HG02870 (cell line): ENCODE measurements around the gene SRA1.

Source experiments
- ATAC-seq: cut with Tn5 transposase; IDR thresholded peaks from one replicate; pipeline ENCODE4 v1.9.1; 2021; ENCODE audit warnings: mild to moderate bottlenecking, moderate library complexity; ENCODE audit not compliant: unreplicated experiment

The SRA1 gene

GRCh38 chr5:140551872-140552271, 5.4 kb downstream of the SRA1 start:
- ATAC-seq: no peak

GRCh38 chr5:140550147-140551079, 6.9 kb downstream of the SRA1 start:
- ATAC-seq: no peak

GRCh38 chr5:140549237-140550144, 7.8 kb downstream of the SRA1 start:
- no peak for ATAC-seq

- ATAC-seq: no peak
These were observed 8.5 kb downstream of the SRA1 start for GRCh38 chr5:140548791-140549190.

GRCh38 chr5:140548300-140548688, 9.0 kb downstream of the SRA1 start:
- ATAC-seq: no peak

- peak; percentile 99 for ATAC-seq
These were observed 9.6 kb downstream of the SRA1 start, which contains the start of gene EIF4EBP3 for GRCh38 chr5:140547508-140548299. EIF4EBP3 (plus strand) TSS chr5:140547662; CDS start chr5:140547738, 76 bp downstream.

- ATAC-seq: no peak
These were observed 10.3 kb downstream of the SRA1 start for GRCh38 chr5:140546851-140547507.

- ATAC-seq: no peak
These were observed 11.7 kb downstream of the SRA1 start for GRCh38 chr5:140545606-140546005.

- ATAC-seq: no peak
These were observed 12.3 kb downstream of the SRA1 start for GRCh38 chr5:140544986-140545385.

GRCh38 chr5:140542972-140543371, 14.3 kb downstream of the SRA1 start:
- no peak for ATAC-seq

GRCh38 chr5:140540227-140540626, 17.0 kb downstream of the SRA1 start:
- ATAC-seq: no peak

GRCh38 chr5:140524003-140524402, 33.3 kb downstream of the SRA1 start:
- no peak for ATAC-seq

- no peak for ATAC-seq
These were observed 44.1 kb downstream of the SRA1 start for GRCh38 chr5:140513124-140513523.

GRCh38 chr5:140509898-140510297, 47.4 kb downstream of the SRA1 start:
- no peak for ATAC-seq

- ATAC-seq: no peak
These were observed 54.4 kb downstream of the SRA1 start for GRCh38 chr5:140502834-140503233.
